Measurements from ENCODE around the gene CEP41. TPM values are rescaled to one million over a fixed set of nuclear protein-coding genes. Genes with fewer than 3 reads are reported as not detected.

Gene CEP41
- total and polyA plus RNA-seq, 10 of the 15 experiments (the other 5 are each of a cell fraction or from before 2014, with no cell fraction given), result 11.4 to 43.0 (median 24.7) TPM

DNA sequence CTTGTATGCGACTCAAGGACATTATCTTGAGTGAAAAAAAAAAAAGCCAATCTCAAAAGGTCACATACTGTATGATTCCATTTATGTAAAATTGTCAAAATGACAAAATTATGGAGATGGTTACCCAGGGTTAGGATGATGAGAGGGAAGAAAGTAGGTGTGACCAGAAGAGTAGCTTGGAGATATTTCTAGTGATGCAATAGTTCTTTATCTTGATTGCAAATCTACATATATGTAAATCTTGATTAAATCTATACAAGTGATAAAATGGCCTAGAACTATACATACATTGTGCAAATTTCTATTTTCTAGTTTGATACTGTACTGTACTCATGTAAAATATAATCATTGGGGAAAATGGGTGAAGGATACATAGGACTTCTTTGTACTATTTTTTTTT is 4.6 kb downstream of the CEP41 start:
- no peak for TF ChIP-seq SREBF1 (IDR thresholded peaks at IDR 0.05; ENCODE audit: low read length)
- TF ChIP-seq ATF3 (IDR thresholded peaks at IDR 0.05; ENCODE audit: borderline replicate concordance, extremely low read depth, low read depth, low read length), result no peak
- no peak for TF ChIP-seq PBX3 (IDR thresholded peaks at IDR 0.05; ENCODE audit: insufficient replicate concordance, low read depth, low read length)
- no peak for TF ChIP-seq ZNF592 (IDR thresholded peaks at IDR 0.05)
- no peak for TF ChIP-seq ZZZ3 (IDR thresholded peaks at IDR 0.05; ENCODE audit: control insufficient read depth, insufficient read length, low read depth)
- TF ChIP-seq EZH2 (IDR thresholded peaks at IDR 0.05; ENCODE audit: borderline replicate concordance, control insufficient read depth, low read depth, low read length), result no peak
- no peak for TF ChIP-seq SMARCA5 (IDR thresholded peaks at IDR 0.05)
- no peak for TF ChIP-seq EP300 (IDR thresholded peaks at IDR 0.05; ENCODE audit: borderline replicate concordance in 1 of 2, control insufficient read depth in 1 of 2, low read depth in 2 of 2, low read length in 2 of 2)
- TF ChIP-seq IKZF2 (IDR thresholded peaks at IDR 0.05), result no peak
- no peak for TF ChIP-seq RAD51 (IDR thresholded peaks at IDR 0.05)
- no peak for TF ChIP-seq MLLT1 (IDR thresholded peaks at IDR 0.05)
- ChIA-PET RAD21 (ENCODE audit: unreplicated experiment) (interaction anchor here (0.6 kb wide), 1 partner anchor 252 kb away, joined by 3 read pairs; no protein-coding TSS in a partner anchor), SMC1A (ENCODE audit: uncharacterized antibody, unreplicated experiment) (no interaction called here), CTCF (no interaction called here), POLR2A (interaction anchor here (0.7 kb wide), 1 partner anchor 15 kb away, joined by 3 read pairs; no protein-coding TSS in a partner anchor)
- FAIRE-seq (no peak), DNase-seq (ENCODE audit: low read depth, low spot score) (no peak), ATAC-seq (no peak)
- intact Hi-C loops (cut with micrococcal nuclease; ENCODE audit: unreplicated experiment), result no loop called here
- Histone ChIP-seq H3K4me3 (no peak overlapping the region), H3K79me2 (ENCODE audit: control insufficient read depth, insufficient read depth, low read length) (peaks cover 3% of the 10 kb centered on the region), H3K9ac (ENCODE audit: control insufficient read depth, insufficient read depth, low read length) (no peak overlapping the region), H3K4me2 (ENCODE audit: control insufficient read depth, insufficient read depth) (no peak overlapping the region), H3K36me3 (ENCODE audit: control insufficient read depth in 2 of 2, insufficient read depth in 2 of 2, low read length in 1 of 2) (no peaks in the 10 kb centered on the region), H3K27me3 (replicated peaks in 1 of 2; ENCODE audit: control insufficient read depth in 2 of 2, insufficient read depth in 2 of 2, low read length in 1 of 2) (no peaks in the 10 kb centered on the region), H2AFZ (ENCODE audit: control insufficient read depth, low read depth, low read length) (no peak overlapping the region), H3K4me1 (ENCODE audit: control insufficient read depth, insufficient read depth, low read length) (peaks cover 3% of the 10 kb centered on the region), H3K27ac (ENCODE audit: control insufficient read depth, insufficient read depth) (no peak overlapping the region), H3K9me3 (replicated peaks; ENCODE audit: control insufficient read depth, insufficient read depth, low read length) (no peaks in the 10 kb centered on the region), H4K20me1 (ENCODE audit: control insufficient read depth, insufficient read depth) (no peaks in the 10 kb centered on the region)
- in situ Hi-C loops (cut with MboI), result no loop called here
- no TSS peak for BruUV-seq (replicated peaks)
- 92% methylated on average over 1 of the region's 1 CpG for WGBS (ENCODE audit: insufficient coverage, insufficient replicate concordance, low lambda C conversion rate, missing lambda C conversion rate)

Measured in GM12878 (cell line).